ENCODE measurements around the gene ELK3.

The ELK3 gene

DNA sequence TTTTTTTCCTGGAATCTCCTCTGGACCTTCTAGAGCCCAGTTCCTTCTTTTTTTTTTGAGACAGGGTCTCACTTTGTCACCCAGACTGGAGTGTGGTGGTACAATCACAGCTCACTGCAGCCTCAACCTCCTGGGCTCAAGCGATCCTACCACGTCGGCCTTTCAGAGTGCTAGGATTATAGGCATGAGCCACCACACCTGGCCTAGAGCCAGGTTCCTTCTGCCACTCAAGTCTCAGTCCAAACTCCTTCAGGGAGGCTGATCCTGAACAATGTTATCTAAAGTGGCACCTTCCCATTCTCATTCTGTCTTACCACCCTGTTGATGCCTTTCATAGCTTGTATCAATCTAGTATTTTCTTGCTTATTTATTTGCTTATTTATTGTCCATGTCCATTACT, 22.3 kb upstream of the ELK3 start:
- no peak for DNase-seq (ENCODE audit: insufficient read length, low spot score)
- no peak for TF ChIP-seq POLR2A (IDR thresholded peaks at IDR 0.05; ENCODE audit: low read depth, low read length)
- no peak for FAIRE-seq

- no peak for FAIRE-seq
- no peak for TF ChIP-seq POLR2A (IDR thresholded peaks at IDR 0.05; ENCODE audit: low read depth, low read length)
- no peak for DNase-seq (ENCODE audit: insufficient read length, low spot score)
These were observed 21.2 kb upstream of the ELK3 start for GRCh38 chr12:96172981-96173380.

- no peak for FAIRE-seq
- no peak for DNase-seq (ENCODE audit: insufficient read length, low spot score)
These were observed 17.6 kb upstream of the ELK3 start for GRCh38 chr12:96176575-96176974.

GRCh38 chr12:96177013-96177412, 17.2 kb upstream of the ELK3 start:
- FAIRE-seq (no peak), DNase-seq (ENCODE audit: insufficient read length, low spot score) (no peak)

More at GRCh38 chr12:96176575-96176974, 17.6 kb upstream of the ELK3 start:
- TF ChIP-seq POLR2A (IDR thresholded peaks at IDR 0.05; ENCODE audit: low read depth, low read length), result no peak

DNA sequence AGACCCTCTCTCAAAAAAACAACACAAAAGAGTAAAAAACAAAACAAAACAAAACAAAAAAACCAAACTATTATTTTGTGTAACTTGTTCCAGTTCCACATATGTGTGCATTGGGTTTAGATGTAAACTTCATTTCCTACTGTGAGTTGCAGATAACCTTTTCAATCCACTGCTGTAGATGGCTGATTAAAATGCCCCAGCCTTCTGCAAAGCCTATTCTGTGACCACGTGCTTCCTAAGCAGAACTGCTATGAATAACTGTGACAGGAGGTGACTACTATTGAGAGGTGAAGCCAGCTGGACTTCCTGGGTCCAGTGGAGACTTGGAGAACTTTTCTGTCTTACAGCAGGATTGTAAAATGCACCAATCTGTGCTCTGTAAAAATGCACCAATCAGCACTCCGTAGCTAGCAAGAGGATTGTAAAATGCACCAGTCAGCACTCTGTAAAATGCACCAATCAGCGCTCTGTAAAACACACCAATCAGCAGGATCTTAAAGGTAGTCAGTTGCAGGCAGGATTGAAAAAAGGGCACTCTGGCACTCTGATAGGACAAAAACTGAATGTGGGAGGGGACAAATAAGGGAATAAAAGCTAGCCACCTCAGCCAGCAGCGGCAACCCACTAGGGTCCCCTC, 10.3 kb upstream of the ELK3 start:
- FAIRE-seq (no peak), DNase-seq (ENCODE audit: insufficient read length, low spot score) (no peak)
- TF ChIP-seq POLR2A (IDR thresholded peaks at IDR 0.05; ENCODE audit: low read depth, low read length), result no peak

More at GRCh38 chr12:96177013-96177412, 17.2 kb upstream of the ELK3 start:
- TF ChIP-seq POLR2A (IDR thresholded peaks at IDR 0.05; ENCODE audit: low read depth, low read length), result no peak

DNA sequence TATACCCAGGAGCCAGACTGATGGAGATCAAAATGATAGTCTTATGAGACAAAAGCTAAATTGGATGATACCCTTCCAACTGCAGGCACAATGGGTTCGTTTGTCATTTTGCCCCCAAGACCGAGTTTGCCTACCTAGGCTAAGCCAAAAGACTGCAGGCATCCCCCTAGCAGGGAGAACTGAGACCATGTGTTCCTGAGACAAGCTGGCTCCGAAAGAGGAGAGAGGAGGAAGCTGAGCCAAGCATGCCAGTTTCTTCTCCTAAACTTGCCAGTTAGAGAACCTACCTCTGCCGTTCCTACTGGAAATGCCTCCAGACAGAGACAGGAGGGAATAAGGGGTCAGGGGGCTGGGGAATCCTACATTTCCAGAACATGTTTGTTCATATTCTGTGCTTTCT, 8.3 kb upstream of the ELK3 start:
- DNase-seq (ENCODE audit: insufficient read length, low spot score) (no peak), FAIRE-seq (no peak)
- no peak for TF ChIP-seq POLR2A (IDR thresholded peaks at IDR 0.05; ENCODE audit: low read depth, low read length)

DNA sequence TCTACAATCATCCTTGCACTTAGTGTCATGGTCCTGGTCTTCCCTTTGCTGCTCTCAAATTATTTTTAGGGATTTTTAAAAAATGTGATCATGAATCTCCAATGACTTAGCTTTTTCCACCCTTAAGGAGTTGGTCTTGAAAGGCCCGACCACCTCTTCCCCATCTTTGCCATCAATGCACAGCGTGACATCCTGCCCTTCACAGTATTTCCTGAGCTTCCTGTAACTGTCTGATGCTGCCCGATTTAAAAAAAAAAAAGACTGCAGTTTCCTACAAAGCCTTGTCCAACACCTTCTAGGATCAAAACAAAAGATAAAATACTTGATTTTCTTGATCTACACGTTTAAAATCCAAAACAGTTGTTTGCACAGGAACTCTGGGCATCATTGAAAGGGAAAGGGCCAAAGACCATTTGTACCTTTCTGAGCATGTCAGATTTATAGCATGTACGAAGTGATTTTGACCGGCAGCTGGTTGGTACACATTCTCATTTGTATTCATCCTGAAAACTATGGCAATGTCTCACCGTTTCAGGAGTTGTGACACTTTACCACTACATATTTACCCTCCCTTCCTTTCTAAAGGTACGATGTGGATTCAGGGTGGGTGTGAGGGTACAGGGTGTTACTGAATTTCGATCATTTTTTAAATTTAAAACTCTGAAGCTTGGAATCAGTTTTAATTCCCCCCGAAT, 7.4 kb upstream of the ELK3 start:
- no peak for DNase-seq (ENCODE audit: insufficient read length, low spot score)
- no peak for FAIRE-seq
- no peak for TF ChIP-seq POLR2A (IDR thresholded peaks at IDR 0.05; ENCODE audit: low read depth, low read length)

DNA sequence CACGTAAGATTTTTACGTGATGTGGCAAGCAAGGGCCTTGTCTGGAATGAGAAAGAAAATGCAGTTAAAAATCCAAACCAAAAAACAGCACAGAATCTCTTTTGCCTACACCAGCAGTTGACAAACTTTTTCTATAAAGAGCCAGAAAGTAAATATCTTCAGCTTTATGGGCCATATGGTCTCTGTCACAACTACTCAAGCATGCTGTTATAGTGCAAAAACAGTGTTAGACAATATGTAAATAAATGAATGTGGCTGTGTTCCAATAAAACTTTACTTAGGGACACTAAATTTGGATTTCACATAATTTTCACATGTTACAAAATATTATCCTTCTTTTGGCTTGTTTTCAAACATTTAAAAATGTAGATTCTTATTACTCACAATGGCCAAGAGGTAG, 6.2 kb upstream of the ELK3 start:
- no peak for TF ChIP-seq POLR2A (IDR thresholded peaks at IDR 0.05; ENCODE audit: low read depth, low read length)

DNA sequence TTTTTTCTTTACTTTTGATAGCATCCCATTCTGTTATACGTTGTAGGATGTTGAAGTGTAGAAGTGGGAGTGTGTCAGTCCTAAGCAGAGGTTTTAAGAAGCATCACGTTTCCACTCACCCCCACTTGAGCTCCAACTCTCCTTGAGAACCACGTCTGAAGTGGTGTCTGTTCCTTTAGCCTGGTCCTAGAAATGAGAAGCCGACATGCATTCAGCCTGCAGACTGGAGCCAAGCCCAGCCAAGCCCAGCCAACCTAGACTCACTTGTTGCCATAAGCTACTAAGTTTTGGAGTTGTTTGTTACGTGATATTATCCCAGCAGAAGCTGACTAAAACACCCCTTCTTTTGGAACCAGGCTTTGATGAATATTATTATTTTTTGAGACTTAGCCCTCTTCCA, 4.4 kb upstream of the ELK3 start:
- FAIRE-seq, result no peak
- DNase-seq (ENCODE audit: insufficient read length, low spot score), result no peak
- no peak for TF ChIP-seq POLR2A (IDR thresholded peaks at IDR 0.05; ENCODE audit: low read depth, low read length)

More for the DNA sequence above, 6.2 kb upstream of the ELK3 start:
- DNase-seq (ENCODE audit: insufficient read length, low spot score) (no peak), FAIRE-seq (no peak)

GRCh38 chr12:96190413-96191108, 3.6 kb upstream of the ELK3 start:
- FAIRE-seq (no peak), DNase-seq (ENCODE audit: insufficient read length, low spot score) (no peak)
- TF ChIP-seq POLR2A (IDR thresholded peaks at IDR 0.05; ENCODE audit: low read depth, low read length), result no peak

- TF ChIP-seq POLR2A (IDR thresholded peaks at IDR 0.05; ENCODE audit: low read depth, low read length), result no peak
- DNase-seq (ENCODE audit: insufficient read length, low spot score), result no peak
- no peak for FAIRE-seq
These were observed 1.1 kb upstream of the ELK3 start for GRCh38 chr12:96192926-96193573.

GRCh38 chr12:96194576-96194889, 358 bp downstream of the ELK3 start:
- TF ChIP-seq POLR2A (IDR thresholded peaks at IDR 0.05; ENCODE audit: low read depth, low read length), result no peak
- no peak for DNase-seq (ENCODE audit: insufficient read length, low spot score)
- FAIRE-seq, result no peak

DNA sequence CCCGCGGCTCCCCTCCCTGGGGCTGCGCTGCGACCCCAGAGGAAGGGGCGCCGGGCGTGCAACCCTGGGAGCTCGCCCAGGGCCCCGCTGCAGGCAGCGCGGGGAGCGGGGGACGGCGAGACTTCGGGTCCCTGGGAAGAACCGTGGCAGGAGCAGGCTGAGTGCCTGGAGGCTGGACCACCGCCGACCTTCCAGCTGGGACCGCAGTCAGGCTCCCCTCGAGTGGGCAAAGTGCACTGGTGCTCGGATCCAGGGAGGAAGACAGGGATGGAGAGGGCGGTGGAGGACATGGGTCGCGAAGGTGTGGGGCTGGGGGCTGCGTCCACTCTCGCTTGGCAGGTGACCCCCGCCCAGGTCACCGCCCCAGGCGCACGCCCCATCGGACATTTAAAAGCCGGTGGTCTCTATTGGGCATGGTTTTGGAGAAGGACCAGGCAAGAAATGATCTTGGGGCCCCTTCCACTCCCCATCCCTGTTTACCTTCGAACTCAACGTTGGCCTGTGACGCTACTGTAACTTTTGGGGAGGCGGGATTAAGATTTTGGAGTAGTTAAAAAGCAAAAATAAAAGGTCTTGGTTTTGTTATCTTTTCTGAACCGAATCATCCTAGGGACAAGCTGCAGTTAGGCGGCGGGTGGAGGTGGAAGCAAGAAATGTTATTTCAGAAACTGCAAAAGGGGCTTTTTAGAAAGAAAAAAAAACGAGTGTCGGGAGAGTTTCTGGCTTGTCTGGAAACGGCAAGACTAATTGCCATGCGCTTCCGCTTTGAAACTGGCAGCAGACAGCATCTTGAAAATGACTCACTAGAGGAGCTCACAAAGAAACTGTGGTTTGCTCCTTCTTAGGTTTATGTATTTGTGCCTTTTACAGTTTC, 1.0 kb downstream of the ELK3 start:
- DNase-seq (ENCODE audit: insufficient read length, low spot score) (peak; percentile 68), FAIRE-seq (peak; percentile 6)
- no peak for TF ChIP-seq POLR2A (IDR thresholded peaks at IDR 0.05; ENCODE audit: low read depth, low read length)
